ENCODE measurements around the gene NSUN6. TPM values are rescaled to one million over a fixed set of nuclear protein-coding genes. Genes with fewer than 3 reads are reported as not detected.

NSUN6 gene
- total RNA-seq, 4 donors from 2014 or later, result 8.0 to 27.8 (median 11.4) TPM

DNA sequence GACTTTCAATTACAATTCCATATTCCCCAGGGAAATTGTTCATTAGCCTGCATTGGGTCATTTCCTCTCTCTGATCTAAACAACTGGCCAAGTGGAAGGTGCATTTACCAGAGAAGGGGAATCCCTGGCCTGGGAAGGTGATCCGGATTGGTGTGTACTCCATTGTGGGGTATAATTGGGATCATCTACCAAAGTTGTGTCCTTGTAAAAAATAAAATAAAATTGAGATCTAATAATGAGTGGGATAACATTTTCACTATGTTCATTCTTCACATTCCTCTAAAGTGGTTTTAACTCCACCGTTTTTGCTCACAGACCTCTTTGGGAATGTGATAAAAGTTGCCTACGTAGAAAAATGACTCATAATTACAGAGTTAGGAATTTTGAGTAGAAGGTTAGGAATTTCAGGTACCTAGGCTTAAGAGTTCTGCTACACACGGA is 30.6 kb upstream of the NSUN6 start:
- Histone ChIP-seq H3K27ac (no peak overlapping the region), H3K27me3 (no peaks in the 10 kb centered on the region), H3K9me3 (no peaks in the 10 kb centered on the region), H3K4me1 (peaks cover 9% of the 10 kb centered on the region), H3K4me3 (no peak overlapping the region), H3K36me3 (no peaks in the 10 kb centered on the region)
- TF ChIP-seq, protein P1, sequence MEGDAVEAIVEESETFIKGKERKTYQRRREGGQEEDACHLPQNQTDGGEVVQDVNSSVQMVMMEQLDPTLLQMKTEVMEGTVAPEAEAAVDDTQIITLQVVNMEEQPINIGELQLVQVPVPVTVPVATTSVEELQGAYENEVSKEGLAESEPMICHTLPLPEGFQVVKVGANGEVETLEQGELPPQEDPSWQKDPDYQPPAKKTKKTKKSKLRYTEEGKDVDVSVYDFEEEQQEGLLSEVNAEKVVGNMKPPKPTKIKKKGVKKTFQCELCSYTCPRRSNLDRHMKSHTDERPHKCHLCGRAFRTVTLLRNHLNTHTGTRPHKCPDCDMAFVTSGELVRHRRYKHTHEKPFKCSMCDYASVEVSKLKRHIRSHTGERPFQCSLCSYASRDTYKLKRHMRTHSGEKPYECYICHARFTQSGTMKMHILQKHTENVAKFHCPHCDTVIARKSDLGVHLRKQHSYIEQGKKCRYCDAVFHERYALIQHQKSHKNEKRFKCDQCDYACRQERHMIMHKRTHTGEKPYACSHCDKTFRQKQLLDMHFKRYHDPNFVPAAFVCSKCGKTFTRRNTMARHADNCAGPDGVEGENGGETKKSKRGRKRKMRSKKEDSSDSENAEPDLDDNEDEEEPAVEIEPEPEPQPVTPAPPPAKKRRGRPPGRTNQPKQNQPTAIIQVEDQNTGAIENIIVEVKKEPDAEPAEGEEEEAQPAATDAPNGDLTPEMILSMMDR (IDR thresholded peaks at IDR 0.05), result no peak
- TF ChIP-seq POLR2AphosphoS5 (IDR thresholded peaks at IDR 0.05) (no peak), EP300 (IDR thresholded peaks at IDR 0.05) (no peak), POLR2A (IDR thresholded peaks at IDR 0.05) (no peak)
- WGBS, result 66% methylated on average over 4 of the region's 4 CpGs
- DNase-seq (ENCODE audit: low spot score in 2 of 2), result no peak

DNA sequence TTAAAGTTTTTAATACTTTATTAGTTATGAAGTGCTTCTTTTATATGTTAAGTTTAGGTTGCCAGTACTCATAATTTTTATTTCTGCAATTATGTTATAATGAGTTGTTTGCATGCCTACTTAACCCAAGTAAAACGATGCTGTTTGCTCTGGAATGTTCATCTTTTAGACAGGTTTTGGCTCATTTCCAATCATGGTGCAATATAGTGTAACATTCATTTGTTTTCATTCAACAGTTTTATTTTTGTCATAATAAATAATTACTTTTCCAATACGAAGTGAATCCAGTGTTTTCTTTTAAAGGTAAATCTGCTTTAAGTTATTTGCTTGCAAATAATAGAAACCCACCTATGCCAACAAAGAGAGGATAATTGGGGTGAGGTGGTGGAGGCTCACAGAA is 30.0 kb upstream of the NSUN6 start:
- TF ChIP-seq POLR2A (IDR thresholded peaks at IDR 0.05) (no peak), EP300 (IDR thresholded peaks at IDR 0.05) (no peak), POLR2AphosphoS5 (IDR thresholded peaks at IDR 0.05) (no peak)
- TF ChIP-seq, protein P1 (IDR thresholded peaks at IDR 0.05), result no peak
- no peak overlapping the region for H3K27ac ChIP-seq

DNA sequence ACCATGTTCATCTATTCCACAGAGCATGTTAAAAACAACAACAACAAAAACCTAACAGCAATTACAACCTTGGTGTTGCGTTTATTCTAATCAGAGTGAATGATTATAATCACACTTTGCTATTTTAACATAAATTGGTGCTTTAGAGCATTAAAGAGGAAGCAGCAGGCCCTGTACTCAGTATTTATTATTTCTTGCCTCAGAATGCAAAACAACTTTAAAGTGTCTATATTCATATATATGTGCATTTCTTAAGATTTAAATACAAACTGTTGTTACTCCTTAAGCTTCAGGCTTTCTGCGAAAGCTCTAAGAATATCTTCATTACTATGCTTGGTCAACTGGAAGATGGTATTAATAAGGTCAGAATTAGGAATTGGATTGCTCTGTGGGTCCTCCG is 29.4 kb upstream of the NSUN6 start:
- TF ChIP-seq POLR2A (IDR thresholded peaks at IDR 0.05), result no peak
- TF ChIP-seq, protein P1 (IDR thresholded peaks at IDR 0.05), result no peak
- no peak for TF ChIP-seq POLR2AphosphoS5 (IDR thresholded peaks at IDR 0.05)
- TF ChIP-seq EP300 (IDR thresholded peaks at IDR 0.05), result no peak
- DNase-seq (ENCODE audit: low spot score in 2 of 2), result no peak
- no peak overlapping the region for H3K4me3 ChIP-seq
- peaks cover 7% of the 10 kb centered on the region for H3K36me3 ChIP-seq
- no peaks in the 10 kb centered on the region for H3K27me3 ChIP-seq
- no peak overlapping the region for H3K27ac ChIP-seq
- H3K4me1 ChIP-seq, result peaks cover 9% of the 10 kb centered on the region
- H3K9me3 ChIP-seq, result no peaks in the 10 kb centered on the region
- WGBS, result 88% methylated on average over 3 of the region's 3 CpGs

More for the DNA sequence above, 30.0 kb upstream of the NSUN6 start:
- no peaks in the 10 kb centered on the region for H3K9me3 ChIP-seq
- DNase-seq (ENCODE audit: low spot score in 2 of 2), result no peak
- peaks cover 9% of the 10 kb centered on the region for H3K4me1 ChIP-seq
- H3K4me3 ChIP-seq, result no peak overlapping the region
- peaks cover 3% of the 10 kb centered on the region for H3K36me3 ChIP-seq
- no peaks in the 10 kb centered on the region for H3K27me3 ChIP-seq
- WGBS, result 16% methylated on average over 2 of the region's 2 CpGs

DNA sequence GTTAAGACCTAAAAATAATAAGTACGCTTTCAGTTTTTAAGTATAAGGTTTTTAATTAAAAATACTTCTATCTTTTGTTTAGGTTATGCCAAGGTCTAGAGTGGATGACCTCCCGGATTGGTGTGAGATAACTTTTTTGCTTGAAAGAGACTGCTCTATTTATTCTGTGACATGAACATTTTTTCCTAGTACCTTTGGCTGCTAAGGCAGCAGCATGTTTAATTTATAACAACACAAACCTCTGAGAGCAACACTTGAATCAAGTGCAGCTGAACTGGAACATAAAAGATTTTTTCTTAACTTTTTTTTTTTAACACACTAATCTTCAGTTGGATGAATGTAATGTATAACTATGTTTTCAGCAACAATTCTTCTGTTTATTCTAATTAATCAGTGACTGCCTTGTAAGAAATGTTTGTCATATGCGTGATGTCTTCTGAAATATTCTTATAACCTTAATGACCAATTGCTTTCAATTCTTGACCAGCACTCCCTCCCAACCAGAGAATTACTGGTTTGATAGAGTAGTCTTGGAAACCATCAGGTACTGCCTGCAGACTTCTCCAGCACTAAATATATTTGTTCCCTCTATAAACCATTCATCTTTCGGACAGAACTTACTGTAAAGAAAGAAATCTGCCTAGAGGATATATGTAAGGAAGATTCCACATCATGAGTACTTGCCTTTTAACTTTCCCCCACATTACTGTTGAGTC is 23.9 kb upstream of the NSUN6 start:
- Histone ChIP-seq H3K27me3 (no peaks in the 10 kb centered on the region), H3K36me3 (peaks cover 47% of the 10 kb centered on the region), H3K4me1 (no peaks in the 10 kb centered on the region), H3K27ac (no peak overlapping the region), H3K4me3 (no peak overlapping the region), H3K9me3 (no peaks in the 10 kb centered on the region)
- TF ChIP-seq, protein P1 (IDR thresholded peaks at IDR 0.05), result no peak
- TF ChIP-seq EP300 (IDR thresholded peaks at IDR 0.05) (no peak), POLR2A (IDR thresholded peaks at IDR 0.05) (no peak), POLR2AphosphoS5 (IDR thresholded peaks at IDR 0.05) (no peak)
- no peak for DNase-seq (ENCODE audit: low spot score in 2 of 2)
- 90% methylated on average over 4 of the region's 4 CpGs for WGBS

DNA sequence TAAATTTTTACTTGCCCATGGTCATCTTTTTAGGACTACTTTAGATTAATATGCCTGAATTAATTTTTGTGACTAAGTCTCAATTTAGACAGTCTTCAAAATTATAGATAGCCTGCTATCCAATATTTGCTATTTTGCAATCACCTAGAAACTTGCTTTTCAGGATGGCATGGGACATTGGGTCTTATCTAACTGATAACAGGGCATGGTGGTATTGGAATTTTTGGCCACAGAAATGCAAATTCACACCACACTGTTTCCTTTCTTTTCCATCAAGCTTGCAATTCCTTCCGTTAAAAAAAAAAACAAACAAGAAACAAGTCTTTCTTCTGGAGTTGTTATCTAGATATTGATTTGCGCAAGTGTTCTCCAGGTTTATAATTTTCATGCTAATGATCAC is 16.6 kb upstream of the NSUN6 start:
- no peaks in the 10 kb centered on the region for H3K9me3 ChIP-seq
- whole genome bisulfite sequencing, result 96% methylated on average over 2 of the region's 2 CpGs
- H3K4me1 ChIP-seq, result peaks cover 7% of the 10 kb centered on the region
- no peak for TF ChIP-seq POLR2A (IDR thresholded peaks at IDR 0.05)
- TF ChIP-seq, protein P1 (IDR thresholded peaks at IDR 0.05), result no peak
- no peak for TF ChIP-seq POLR2AphosphoS5 (IDR thresholded peaks at IDR 0.05)
- TF ChIP-seq EP300 (IDR thresholded peaks at IDR 0.05), result no peak
- no peak for DNase-seq (ENCODE audit: low spot score in 2 of 2)
- peaks cover 35% of the 10 kb centered on the region for H3K36me3 ChIP-seq
- H3K27ac ChIP-seq, result no peak overlapping the region
- no peak overlapping the region for H3K4me3 ChIP-seq
- H3K27me3 ChIP-seq, result no peaks in the 10 kb centered on the region
